H1 (cell line): ENCODE data around the gene GPT2.

ENCODE experiments used
- JUN ChIP-seq: IDR thresholded peaks from 2 replicates; pipeline ENCODE4 v1.6.1; 2011; ENCODE audit warnings: low read depth, mild to moderate bottlenecking, improper control_type of control experiment, low read length
- JUND ChIP-seq: IDR thresholded peaks from 2 replicates; pipeline ENCODE4 v1.6.1; 2011; ENCODE audit warnings: mild to moderate bottlenecking, improper control_type of control experiment, low read length
- KDM1A ChIP-seq: fragments of 200-600, 300-600 bp; sonication (generic); IDR thresholded peaks from 2 replicates; pipeline ENCODE4 v1.7.1; 2016; ENCODE audit warnings: mild to moderate bottlenecking, low read length, borderline replicate concordance
- POLR2A ChIP-seq, 2 experiments: IDR thresholded peaks; 1 replicate in 1 of 2; 2 replicates in 1 of 2; pipeline ENCODE4 v1.6.1; 2011; ENCODE audit warnings: low read depth in 2 of 2, low read length in 2 of 2, mild to moderate bottlenecking in 2 of 2; ENCODE audit errors: control extremely low read depth in 1 of 2
- POLR2AphosphoS5 ChIP-seq: IDR thresholded peaks from 2 replicates; pipeline ENCODE4 v1.6.1; 2011; ENCODE audit warnings: low read depth, low read length
- YY1 ChIP-seq: IDR thresholded peaks from 2 replicates; pipeline ENCODE4 v1.6.1; 2011; ENCODE audit warnings: low read depth, mild to moderate bottlenecking, low read length
- TF ChIP-seq, protein P1 (sequence below), 3 experiments: IDR thresholded peaks; 1 replicate in 2 of 3; 2 replicates in 1 of 3; pipeline versions ENCODE4 v1.5.1 to v1.6.1; 2011; ENCODE audit warnings: low read length in 3 of 3, mild to moderate bottlenecking in 3 of 3, inconsistent platforms in 2 of 3, low read depth in 1 of 3, moderate library complexity in 1 of 3; ENCODE audit not compliant: insufficient read depth in 1 of 3; ENCODE audit errors: control extremely low read depth in 1 of 3

- TF ChIP-seq KDM1A (no peak), YY1 (no peak), POLR2AphosphoS5 (no peak), POLR2A (IDR thresholded peaks at IDR 0.05; ENCODE audit: control extremely low read depth in 1 of 2, low read depth in 2 of 2, low read length in 2 of 2) (no peak), JUND (no peak), JUN (no peak)
- TF ChIP-seq, protein P1, sequence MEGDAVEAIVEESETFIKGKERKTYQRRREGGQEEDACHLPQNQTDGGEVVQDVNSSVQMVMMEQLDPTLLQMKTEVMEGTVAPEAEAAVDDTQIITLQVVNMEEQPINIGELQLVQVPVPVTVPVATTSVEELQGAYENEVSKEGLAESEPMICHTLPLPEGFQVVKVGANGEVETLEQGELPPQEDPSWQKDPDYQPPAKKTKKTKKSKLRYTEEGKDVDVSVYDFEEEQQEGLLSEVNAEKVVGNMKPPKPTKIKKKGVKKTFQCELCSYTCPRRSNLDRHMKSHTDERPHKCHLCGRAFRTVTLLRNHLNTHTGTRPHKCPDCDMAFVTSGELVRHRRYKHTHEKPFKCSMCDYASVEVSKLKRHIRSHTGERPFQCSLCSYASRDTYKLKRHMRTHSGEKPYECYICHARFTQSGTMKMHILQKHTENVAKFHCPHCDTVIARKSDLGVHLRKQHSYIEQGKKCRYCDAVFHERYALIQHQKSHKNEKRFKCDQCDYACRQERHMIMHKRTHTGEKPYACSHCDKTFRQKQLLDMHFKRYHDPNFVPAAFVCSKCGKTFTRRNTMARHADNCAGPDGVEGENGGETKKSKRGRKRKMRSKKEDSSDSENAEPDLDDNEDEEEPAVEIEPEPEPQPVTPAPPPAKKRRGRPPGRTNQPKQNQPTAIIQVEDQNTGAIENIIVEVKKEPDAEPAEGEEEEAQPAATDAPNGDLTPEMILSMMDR (IDR thresholded peaks at IDR 0.05; ENCODE audit: control extremely low read depth in 1 of 3, insufficient read depth in 1 of 3, low read depth in 1 of 3, low read length in 3 of 3): no peak
Measured at GRCh38 chr16:46949241-46949892, 65.2 kb downstream of the GPT2 start.
